ENCODE data around the gene DEXI.

The DEXI gene

GRCh38 chr16:10906482-10906881, 35.8 kb downstream of the DEXI start:
- no peak for TF ChIP-seq SIN3A (IDR thresholded peaks at IDR 0.05; ENCODE audit: borderline replicate concordance, insufficient read depth, low read length)

GRCh38 chr16:10902999-10903398, 39.3 kb downstream of the DEXI start:
- TF ChIP-seq TAF1 (IDR thresholded peaks at IDR 0.05; ENCODE audit: borderline replicate concordance, insufficient read depth, low read length) (no peak), POLR2AphosphoS5 (IDR thresholded peaks at IDR 0.05; ENCODE audit: low read depth, low read length) (no peak), SIN3A (IDR thresholded peaks at IDR 0.05; ENCODE audit: borderline replicate concordance, insufficient read depth, low read length) (no peak), REST (IDR thresholded peaks at IDR 0.05; ENCODE audit: insufficient read depth in 1 of 2, low read depth in 2 of 2, low read length in 2 of 2) (no peak)

- TF ChIP-seq SIN3A (IDR thresholded peaks at IDR 0.05; ENCODE audit: borderline replicate concordance, insufficient read depth, low read length) (no peak), POLR2AphosphoS5 (IDR thresholded peaks at IDR 0.05; ENCODE audit: low read depth, low read length) (no peak), FOXP2 (optimal IDR thresholded peaks at IDR 0.05; ENCODE audit: borderline replicate concordance, extremely low read depth, extremely low read length, insufficient read depth) (no peak), TAF1 (IDR thresholded peaks at IDR 0.05; ENCODE audit: borderline replicate concordance, insufficient read depth, low read length) (no peak), REST (IDR thresholded peaks at IDR 0.05; ENCODE audit: insufficient read depth in 1 of 2, low read depth in 2 of 2, low read length in 2 of 2) (no peak)
Measured at GRCh38 chr16:10897134-10897533, 45.1 kb downstream of the DEXI start.

GRCh38 chr16:10896723-10897122, 45.5 kb downstream of the DEXI start:
- no peak for TF ChIP-seq TAF1 (IDR thresholded peaks at IDR 0.05; ENCODE audit: borderline replicate concordance, insufficient read depth, low read length)
- TF ChIP-seq POLR2AphosphoS5 (IDR thresholded peaks at IDR 0.05; ENCODE audit: low read depth, low read length): no peak
- no peak for TF ChIP-seq REST (IDR thresholded peaks at IDR 0.05; ENCODE audit: insufficient read depth in 1 of 2, low read depth in 2 of 2, low read length in 2 of 2)
- TF ChIP-seq FOXP2 (optimal IDR thresholded peaks at IDR 0.05; ENCODE audit: borderline replicate concordance, extremely low read depth, extremely low read length, insufficient read depth): no peak
- TF ChIP-seq SIN3A (IDR thresholded peaks at IDR 0.05; ENCODE audit: borderline replicate concordance, insufficient read depth, low read length): no peak

- TF ChIP-seq FOXP2 (optimal IDR thresholded peaks at IDR 0.05; ENCODE audit: borderline replicate concordance, extremely low read depth, extremely low read length, insufficient read depth) (no peak), POLR2AphosphoS5 (IDR thresholded peaks at IDR 0.05; ENCODE audit: low read depth, low read length) (no peak), TAF1 (IDR thresholded peaks at IDR 0.05; ENCODE audit: borderline replicate concordance, insufficient read depth, low read length) (no peak), REST (IDR thresholded peaks at IDR 0.05; ENCODE audit: insufficient read depth in 1 of 2, low read depth in 2 of 2, low read length in 2 of 2) (no peak), SIN3A (IDR thresholded peaks at IDR 0.05; ENCODE audit: borderline replicate concordance, insufficient read depth, low read length) (no peak)
Measured at GRCh38 chr16:10896165-10896564, 46.1 kb downstream of the DEXI start.

Data from PFSK-1 (cell line).